GM12864 (cell line): ENCODE measurements around the gene GRP.
"Not testable (repeated sequence)": the region's sequence is repeated elsewhere in the genome, so short reads cannot be mapped to it uniquely, and the experiment has no call there.

ENCODE experiments used
- DNase-seq: peaks from one replicate; pipeline ENCODE4 v3.0.0-alpha.2; 2011; ENCODE audit warnings: low read depth
- H3K4me3 ChIP-seq: 2 replicates; pipeline ENCODE4 v1.5.1; 2011; ENCODE audit warnings: mild to moderate bottlenecking, low read depth, low read length, control low read depth
- CTCF ChIP-seq: IDR thresholded peaks from 2 replicates; pipeline ENCODE4 v1.5.1; 2011; ENCODE audit warnings: low read depth, mild to moderate bottlenecking, moderate library complexity, low read length, control low read depth, inconsistent platforms; ENCODE audit errors: missing control alignments

The GRP gene

GRCh38 chr18:59238385-59238784 is 18.4 kb downstream of the GRP start:
- no peak for DNase-seq
- no peak for TF ChIP-seq CTCF
- H3K4me3 ChIP-seq: no peak overlapping the region

- H3K4me3 ChIP-seq: no peak overlapping the region
- no peak for DNase-seq
- TF ChIP-seq CTCF: no peak
These were observed 19.7 kb downstream of the GRP start for GRCh38 chr18:59239642-59240041.

GRCh38 chr18:59242906-59243305 is 22.9 kb downstream of the GRP start:
- H3K4me3 ChIP-seq: no peak overlapping the region
- no peak for TF ChIP-seq CTCF
- DNase-seq: no peak

GRCh38 chr18:59246796-59247195 is 26.8 kb downstream of the GRP start:
- H3K4me3 ChIP-seq: no peak overlapping the region
- DNase-seq: no peak
- TF ChIP-seq CTCF: no peak

- peak; percentile 24 for DNase-seq
- peak; percentile 79 for TF ChIP-seq CTCF
- H3K4me3 ChIP-seq: no peak overlapping the region
These were observed 29.3 kb downstream of the GRP start for GRCh38 chr18:59249199-59249774.

- not testable (repeated sequence) for H3K4me3 ChIP-seq, DNase-seq
These were observed 35.5 kb downstream of the GRP start for GRCh38 chr18:59255491-59255890.

- not testable (repeated sequence) for H3K4me3 ChIP-seq, DNase-seq
These were observed 41.9 kb downstream of the GRP start for GRCh38 chr18:59261842-59262241.

GRCh38 chr18:59262243-59262642 is 42.3 kb downstream of the GRP start:
- not testable (repeated sequence) for H3K4me3 ChIP-seq, DNase-seq

GRCh38 chr18:59263661-59264060 is 43.7 kb downstream of the GRP start:
- no peak for TF ChIP-seq CTCF
- H3K4me3 ChIP-seq: no peak overlapping the region
- DNase-seq: no peak
